Left forelimb (tissue), 1 donor: Measurements from ENCODE around the gene RPS3.
"Not testable (repeated sequence)": the region's sequence is repeated elsewhere in the genome, so short reads cannot be mapped to it uniquely, and the experiment has no call there.

Experiments
- DNase-seq: peaks from one replicate; pipeline ENCODE4 v3.0.0-alpha.2; 2018; ENCODE audit warnings: low spot score

RPS3 gene

GRCh38 chr11:75380245-75380644 is 19.1 kb upstream of the RPS3 start:
- DNase-seq, result no peak

- DNase-seq, result no peak
Observed at GRCh38 chr11:75380716-75381420, 18.4 kb upstream of the RPS3 start.

GRCh38 chr11:75383246-75383645 is 16.1 kb upstream of the RPS3 start:
- no peak for DNase-seq

- DNase-seq, result peak; percentile 83
Observed at GRCh38 chr11:75384438-75385080, 14.8 kb upstream of the RPS3 start.

GRCh38 chr11:75386942-75387630 is 12.2 kb upstream of the RPS3 start:
- DNase-seq, result no peak

GRCh38 chr11:75387736-75388294 is 11.5 kb upstream of the RPS3 start:
- no peak for DNase-seq

- DNase-seq, result peak; percentile 72
Observed at GRCh38 chr11:75388386-75389275, 10.7 kb upstream of the RPS3 start.

- DNase-seq, result no peak
Observed at GRCh38 chr11:75389276-75389605, 10.1 kb upstream of the RPS3 start.

GRCh38 chr11:75389925-75390324 is 9.4 kb upstream of the RPS3 start:
- DNase-seq, result no peak

GRCh38 chr11:75394085-75394840 is 5.1 kb upstream of the RPS3 start:
- no peak for DNase-seq

- no peak for DNase-seq
Observed at GRCh38 chr11:75398906-75399305, 412 bp upstream of the RPS3 start.

GRCh38 chr11:75400146-75400865 is 988 bp downstream of the RPS3 start:
- DNase-seq, result no peak

GRCh38 chr11:75402002-75402773 is 2.9 kb downstream of the RPS3 start:
- DNase-seq, result no peak

- no peak for DNase-seq
Observed at GRCh38 chr11:75403037-75403436, 3.7 kb downstream of the RPS3 start.

GRCh38 chr11:75403983-75404658 is 4.8 kb downstream of the RPS3 start:
- no peak for DNase-seq

GRCh38 chr11:75406338-75406777 is 7.0 kb downstream of the RPS3 start:
- no peak for DNase-seq

- no peak for DNase-seq
Observed at GRCh38 chr11:75408957-75409219, 9.6 kb downstream of the RPS3 start.

- not testable (repeated sequence) for DNase-seq
Observed at GRCh38 chr11:75409971-75410370, 10.7 kb downstream of the RPS3 start.

GRCh38 chr11:75413146-75413545 is 13.8 kb downstream of the RPS3 start:
- DNase-seq, result not testable (repeated sequence)
